NOMO-1 treated with DMSO at 0.1 percent for 48 hours (cell line): ENCODE results near the gene PIGQ.
A peak's percentile ranks its signal among the peaks of the same experiment; 100 is the strongest.

ENCODE experiments used
- DNase-seq: peaks from one replicate; lab custom pipeline; 2025; ENCODE audit not compliant: unreplicated experiment; lab: John Stamatoyannopoulos, UW

PIGQ gene

GRCh38 chr16:569445-570254 lies at the start of gene PIGQ:
TSS of gene PIGQ (plus strand) at chr16:569968. CDS start at chr16:574075, 4,107 bp downstream.
- peak; percentile 36 for DNase-seq

DNA sequence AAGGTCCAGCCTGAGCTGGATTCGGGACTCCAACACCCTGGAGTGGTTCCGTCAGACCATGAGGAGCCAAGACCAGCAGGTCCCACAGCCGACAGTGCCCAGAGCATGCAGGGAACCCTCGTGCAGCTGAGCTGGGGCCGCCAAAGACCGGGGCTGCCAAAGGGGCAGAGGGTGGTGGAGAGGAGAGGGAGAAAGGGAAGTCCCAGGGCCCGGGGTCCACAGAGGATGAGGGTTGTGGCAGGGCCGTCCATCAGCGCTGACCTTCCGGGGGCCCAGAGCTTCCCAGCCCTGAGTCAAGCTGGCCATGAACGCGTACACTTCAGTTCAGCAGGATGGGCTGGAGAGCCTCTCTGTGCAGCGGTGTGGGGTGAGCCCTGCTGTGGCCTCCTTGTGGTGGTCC lies 48.9 kb upstream of the PIGQ start:
- no peak for DNase-seq

GRCh38 chr16:521381-522210 lies 48.2 kb upstream of the PIGQ start:
- no peak for DNase-seq

GRCh38 chr16:522320-523096 lies 47.3 kb upstream of the PIGQ start:
- DNase-seq, result no peak

- DNase-seq, result no peak
Observed at GRCh38 chr16:523097-523741, 46.5 kb upstream of the PIGQ start.

DNA sequence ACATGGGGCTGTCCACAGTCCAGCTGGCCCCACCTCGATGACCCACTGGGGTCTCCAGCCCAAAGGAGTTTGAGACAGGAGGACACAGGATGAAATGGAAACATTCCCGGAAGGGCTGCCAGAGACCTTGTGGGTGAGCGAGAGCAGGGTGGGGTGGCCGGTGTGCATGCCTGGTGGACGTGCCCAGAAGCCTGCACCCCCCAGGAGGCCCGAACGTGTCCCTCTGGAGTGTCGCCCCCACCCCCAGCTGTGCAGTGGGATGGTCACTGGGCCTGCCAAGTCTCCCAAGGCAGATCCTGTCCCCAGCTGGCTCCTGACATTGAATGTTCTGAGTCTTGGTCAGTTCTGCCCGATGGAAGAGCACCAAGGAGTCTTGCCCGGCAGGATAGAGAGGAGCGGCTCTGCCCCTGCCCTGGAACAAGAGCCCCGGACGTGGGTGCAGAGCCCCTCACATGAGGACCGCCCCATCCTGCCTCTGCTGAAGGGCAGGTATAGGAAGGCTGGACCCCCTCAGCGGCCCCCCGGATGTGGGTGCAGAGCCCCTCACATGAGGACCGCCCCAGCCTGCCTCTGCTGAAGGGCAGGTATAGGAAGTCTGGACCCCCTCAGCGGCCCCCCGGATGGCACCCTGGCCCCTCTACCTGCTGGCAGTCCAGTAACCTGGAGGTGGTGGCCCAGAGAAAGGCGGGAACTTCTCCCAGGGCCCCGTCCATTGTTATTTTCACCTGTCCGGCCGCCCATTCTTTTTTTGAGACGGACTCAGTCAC lies 45.3 kb upstream of the PIGQ start:
- no peak for DNase-seq

DNA sequence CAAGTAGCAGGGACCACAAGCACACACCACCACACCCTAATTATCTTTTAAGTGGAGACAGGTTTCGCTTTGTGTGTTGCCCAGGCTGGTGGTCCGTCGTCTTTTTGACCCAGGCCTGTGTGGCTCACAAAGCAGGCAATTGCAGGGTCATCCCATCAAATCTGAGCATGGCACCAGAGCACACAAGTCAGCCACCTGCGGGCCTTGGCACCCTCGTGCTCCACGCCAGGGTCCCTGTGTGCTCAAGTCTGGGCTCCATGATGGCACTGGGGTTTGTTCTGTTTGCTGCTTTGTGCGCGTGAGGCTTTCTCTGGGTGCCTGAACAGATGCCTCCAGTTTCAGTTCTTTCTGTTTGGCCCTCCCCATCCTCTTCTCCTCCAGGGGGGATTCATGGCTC lies 44.6 kb upstream of the PIGQ start:
- no peak for DNase-seq

DNA sequence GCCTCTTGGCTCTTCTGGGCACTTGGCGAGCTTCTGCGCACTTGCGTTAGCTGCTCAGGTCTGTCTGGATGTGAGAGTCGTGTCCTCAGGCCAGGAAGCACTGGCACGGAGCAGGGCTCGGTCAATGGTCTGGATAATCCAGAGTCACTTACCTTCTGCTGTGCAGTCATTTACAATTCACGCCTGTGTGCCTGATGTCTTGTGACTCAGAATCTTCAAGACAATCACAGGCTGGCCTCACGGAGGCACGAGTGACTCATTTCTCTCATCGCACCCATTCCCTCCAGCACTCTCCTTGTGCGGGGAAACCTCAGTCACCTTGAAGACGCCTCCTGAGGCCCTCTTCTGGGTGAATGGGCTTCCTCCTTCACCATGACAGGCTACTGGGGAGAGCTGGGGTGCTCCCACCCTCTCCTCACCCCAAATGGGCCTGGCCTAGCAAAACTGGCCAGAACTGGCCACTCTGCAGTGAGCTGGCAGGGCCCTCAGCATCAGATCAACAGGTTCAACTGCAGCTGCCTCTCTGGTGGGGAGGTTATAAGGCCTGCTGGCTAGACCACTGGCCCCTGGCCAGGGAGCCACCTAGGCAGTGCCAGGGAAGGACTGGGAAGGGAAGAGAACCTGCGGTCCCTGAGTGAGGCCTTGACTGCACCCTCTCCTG lies 44.1 kb upstream of the PIGQ start:
- peak; percentile 30 for DNase-seq

DNA sequence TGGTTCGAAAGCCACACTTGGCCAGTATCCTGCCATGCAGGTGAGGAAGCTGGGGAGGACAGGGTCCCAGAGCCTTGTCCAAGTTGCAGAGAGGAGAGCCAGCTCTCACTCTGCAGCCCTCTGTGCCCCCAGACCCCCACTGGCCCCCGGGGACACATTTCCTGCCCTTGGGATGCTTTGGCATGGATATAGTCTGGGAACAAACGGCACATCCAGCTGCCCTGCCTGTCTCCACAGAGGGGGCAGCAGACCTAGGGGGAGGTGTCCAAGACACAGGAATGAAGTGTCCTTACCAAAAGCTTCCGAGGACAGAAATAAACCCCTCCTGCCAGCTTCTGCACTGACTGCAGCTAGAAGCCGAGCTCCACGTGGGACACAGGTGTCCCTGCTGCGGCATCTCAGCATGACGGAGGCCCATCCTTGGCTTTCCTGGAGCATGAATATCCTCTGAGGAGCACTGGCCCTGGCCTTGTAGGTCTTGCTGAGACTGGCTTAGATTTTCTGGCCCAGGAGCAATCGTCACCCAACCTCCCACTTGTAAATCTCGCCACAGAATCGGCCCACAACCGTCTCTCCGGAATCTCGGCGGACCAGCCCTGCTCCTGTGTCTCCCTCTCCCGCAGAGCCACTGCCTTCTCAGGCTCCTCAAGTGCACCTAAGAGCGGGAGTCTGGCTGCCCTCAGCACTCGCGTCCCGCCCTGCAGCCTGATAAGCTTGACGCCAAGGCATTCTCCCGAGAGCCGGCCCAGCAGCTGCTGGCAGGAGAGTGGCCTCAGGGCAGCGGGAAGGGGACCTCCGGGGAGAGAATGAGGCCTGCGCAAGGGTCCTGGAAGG lies 43.4 kb upstream of the PIGQ start:
- peak; percentile 31 for DNase-seq

DNA sequence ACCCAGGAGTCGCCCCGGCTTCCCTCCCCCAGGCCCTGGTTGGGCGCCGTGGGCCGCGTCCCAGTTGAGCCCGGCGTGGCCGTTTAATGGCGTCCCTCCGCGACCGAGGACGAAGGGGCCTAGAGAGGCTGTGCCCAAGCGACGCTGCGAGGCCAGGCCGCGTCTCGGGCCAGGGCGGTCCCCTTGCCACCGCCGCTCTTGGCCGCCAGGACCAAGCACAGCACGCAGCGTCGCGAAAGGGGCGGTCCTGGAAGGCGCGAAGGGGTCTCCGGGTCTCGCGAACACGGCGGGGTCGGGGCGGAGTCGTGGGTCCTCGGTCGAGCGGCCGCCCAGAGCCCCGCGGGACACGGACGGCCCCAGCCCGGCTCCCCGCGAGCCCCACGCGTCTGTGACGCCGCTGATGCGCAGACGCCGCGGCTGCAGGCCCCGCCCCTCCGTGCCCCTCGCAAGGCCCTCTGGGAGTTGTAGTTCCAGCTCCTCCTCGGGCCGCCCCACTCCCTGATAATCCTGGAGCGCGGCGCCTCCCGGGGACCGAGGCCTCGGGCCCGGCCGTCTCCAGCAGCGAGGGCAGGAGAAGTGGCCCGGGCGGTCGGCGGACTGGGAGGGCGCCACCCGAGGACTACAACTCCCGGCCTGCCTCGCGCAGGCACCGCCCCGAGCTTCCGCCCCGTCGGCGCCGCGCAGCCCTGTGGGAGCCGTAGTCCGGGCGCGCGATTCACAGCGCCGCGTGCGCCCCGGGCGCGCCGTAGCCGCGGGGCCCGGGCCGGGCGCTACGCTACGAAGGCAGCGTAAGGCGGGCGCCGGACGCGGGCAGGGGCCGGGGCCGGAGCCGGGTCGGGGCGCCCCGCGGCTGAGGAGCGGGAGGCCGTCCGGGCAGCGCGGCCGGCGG lies 42.5 kb upstream of the PIGQ start, which contains the start of gene CAPN15:
Gene CAPN15 (plus strand): TSS at position 698 of the 889 bp plus-strand sequence. CDS start 19,127 bp downstream, outside the sequence.
- peak; percentile 87 for DNase-seq

- peak; percentile 38 for DNase-seq
Observed at GRCh38 chr16:528111-529011, 41.4 kb upstream of the PIGQ start.

DNA sequence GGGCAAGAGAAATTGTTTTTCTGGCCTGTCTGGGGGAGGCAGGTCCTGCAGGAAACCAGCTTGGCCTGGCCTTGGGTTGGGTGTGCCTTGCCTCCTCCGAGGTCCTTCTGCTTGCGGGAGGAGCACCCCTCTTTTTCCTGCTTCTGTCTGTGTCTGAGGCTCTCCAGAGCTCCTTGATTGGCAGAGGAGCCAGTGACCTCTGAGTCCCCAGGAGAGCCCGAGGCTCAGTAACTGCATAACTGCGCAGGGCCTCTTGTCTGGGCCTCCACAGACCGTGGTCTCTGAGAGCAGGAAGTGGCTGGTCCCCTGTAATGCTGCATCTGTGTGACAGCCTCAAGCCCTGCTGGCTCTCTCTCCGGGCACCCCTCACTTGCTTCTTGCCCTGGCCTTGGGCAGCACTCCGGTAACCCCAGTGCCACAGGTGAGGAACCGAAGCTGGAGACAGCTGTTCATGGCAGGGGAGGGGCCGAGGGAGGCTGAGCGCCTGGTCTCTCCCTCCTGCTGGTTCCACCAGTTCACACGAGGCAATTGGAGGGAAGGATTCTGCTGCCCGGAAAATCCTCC lies 40.7 kb upstream of the PIGQ start:
- DNase-seq, result peak; percentile 7

- DNase-seq, result no peak
Observed at GRCh38 chr16:530111-530817, 39.5 kb upstream of the PIGQ start.

DNA sequence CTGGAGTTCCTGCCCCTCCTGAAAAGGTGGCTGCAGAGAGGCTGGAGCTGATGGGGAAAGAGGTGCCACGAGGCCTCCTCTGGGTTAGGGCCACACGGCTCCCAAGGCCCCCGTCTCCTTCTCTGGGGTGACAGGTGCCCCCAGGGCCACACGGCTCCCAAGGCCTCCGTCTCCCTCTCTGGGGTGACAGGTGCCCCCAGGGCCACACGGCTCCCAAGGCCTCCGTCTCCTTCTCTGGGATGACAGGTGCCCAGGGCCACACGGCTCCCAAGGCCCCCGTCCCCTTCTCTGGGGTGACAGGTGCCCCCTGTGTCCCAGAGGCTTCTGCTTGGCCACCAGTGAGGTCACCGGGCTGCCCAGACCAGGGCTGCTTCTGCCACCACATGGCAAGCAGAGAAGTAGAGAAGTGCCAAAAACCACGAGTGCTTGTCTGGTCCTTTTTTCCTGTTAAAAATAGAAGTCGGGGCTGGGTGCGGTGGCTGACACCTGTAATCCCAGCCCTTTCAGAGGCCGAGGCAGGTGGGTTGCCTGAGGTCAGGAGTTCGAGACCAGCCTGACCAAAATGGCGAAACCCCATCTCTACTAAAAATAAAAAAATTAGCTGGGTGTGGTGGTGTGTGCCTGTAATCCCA lies 38.2 kb upstream of the PIGQ start:
- no peak for DNase-seq
